M059J (cell line): Measurements from ENCODE around the gene ADGRL2. TPM values are rescaled to one million over a fixed set of nuclear protein-coding genes. Genes with fewer than 3 reads are reported as not detected.
A peak's percentile ranks its signal among the peaks of the same experiment; 100 is the strongest.

Source experiments
- DNase-seq: peaks from one replicate; pipeline ENCODE4 v3.0.0-alpha.2; 2012; ENCODE audit warnings: low read depth
- total RNA-seq: library from RNA; depleted of rRNA; stranded (reverse); fragments of >200 nt; shearing (Covaris generic); gene quantifications from 2 replicates; pipeline ENCODE4 v1.2.3, GENCODE V29; 2014

ADGRL2 gene
- total RNA-seq, 1 experiment from 2014 or later = 4.0 TPM

DNA sequence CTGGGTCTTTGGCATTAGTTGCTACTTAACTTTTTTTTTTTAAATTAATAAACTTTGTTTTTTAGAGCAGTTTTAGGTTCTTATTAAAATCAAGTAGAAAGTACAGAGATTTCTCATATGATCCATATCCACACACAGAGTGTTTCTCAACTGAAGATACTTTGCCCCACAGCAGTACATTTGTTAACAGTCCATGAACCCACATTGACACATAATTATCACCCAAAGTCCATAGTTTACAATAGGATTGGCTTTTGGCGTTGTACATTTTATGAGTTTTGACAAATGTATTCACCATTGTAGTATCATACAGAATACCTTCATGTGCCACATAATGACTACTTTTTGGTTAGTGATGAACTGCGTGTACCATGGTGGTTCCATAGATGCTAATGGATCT lies 106.8 kb downstream of the ADGRL2 start:
- DNase-seq = no peak

- DNase-seq = no peak
Measured at GRCh38 chr1:81912383-81912782, 111.6 kb downstream of the ADGRL2 start.

DNA sequence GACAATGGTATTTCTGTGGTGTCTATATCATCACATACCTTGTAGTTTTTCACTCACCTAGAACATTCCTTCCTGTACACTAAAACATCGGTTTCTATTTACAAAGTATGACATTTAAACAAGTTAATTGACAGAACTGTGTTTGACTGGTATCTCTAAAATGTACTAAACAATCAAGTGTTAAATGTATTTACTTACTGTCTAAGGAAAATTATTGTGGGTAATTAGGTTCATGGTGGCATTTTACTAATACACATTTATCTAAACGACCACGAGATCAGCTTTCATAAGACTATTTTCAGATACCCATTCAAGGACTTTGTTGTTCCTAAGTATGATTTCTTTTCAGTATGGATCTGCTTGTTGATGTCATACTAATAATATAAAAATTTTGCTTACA lies 115.2 kb downstream of the ADGRL2 start:
- DNase-seq = no peak

DNA sequence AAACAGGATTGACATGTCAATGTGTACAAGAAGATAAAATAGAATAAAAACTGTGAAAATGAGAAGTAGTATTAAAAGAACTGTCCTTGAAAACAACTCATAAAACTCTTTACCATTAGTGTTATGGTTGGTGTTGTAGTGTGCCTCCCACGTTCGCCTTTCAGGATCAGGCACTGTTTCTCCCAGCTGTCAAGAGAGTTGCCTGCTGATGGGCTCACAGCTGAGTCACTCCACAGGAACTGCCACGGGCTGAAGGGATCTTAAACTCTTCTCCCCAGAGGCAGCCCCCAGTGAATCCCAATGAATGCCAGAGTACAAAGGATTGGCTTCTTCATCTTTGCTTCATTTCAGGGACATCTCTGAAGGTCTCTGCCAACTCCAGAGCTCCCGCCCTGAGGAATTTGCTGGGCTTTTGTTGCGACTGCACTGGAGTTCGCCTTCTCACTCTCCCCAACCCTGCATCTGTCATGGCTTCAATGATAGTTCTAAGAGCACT lies 119.6 kb downstream of the ADGRL2 start:
- DNase-seq = peak; percentile 31

GRCh38 chr1:81920886-81921285 lies 120.2 kb downstream of the ADGRL2 start:
- no peak for DNase-seq

DNA sequence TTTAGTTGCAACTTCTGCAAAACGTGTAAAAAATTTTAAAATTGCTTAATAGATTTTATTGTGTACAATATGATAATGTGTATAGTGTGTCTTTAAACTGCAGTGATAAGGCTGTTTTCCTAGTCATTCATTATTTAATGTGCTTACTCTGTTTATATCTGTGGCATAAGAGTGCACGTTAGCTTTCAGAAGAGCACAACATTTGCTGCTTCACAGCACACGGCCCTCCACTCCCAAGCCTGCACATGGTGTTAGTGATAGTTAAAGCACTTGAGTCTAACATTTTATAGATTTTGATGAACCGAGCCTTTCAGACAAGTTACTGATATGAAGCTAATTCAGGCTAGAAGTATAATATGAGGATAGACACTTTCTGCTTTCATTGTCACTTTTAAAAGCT lies 120.6 kb downstream of the ADGRL2 start:
- no peak for DNase-seq

GRCh38 chr1:81921851-81922462 lies 121.2 kb downstream of the ADGRL2 start:
- DNase-seq = no peak

GRCh38 chr1:81922955-81923354 lies 122.2 kb downstream of the ADGRL2 start:
- DNase-seq = no peak

DNA sequence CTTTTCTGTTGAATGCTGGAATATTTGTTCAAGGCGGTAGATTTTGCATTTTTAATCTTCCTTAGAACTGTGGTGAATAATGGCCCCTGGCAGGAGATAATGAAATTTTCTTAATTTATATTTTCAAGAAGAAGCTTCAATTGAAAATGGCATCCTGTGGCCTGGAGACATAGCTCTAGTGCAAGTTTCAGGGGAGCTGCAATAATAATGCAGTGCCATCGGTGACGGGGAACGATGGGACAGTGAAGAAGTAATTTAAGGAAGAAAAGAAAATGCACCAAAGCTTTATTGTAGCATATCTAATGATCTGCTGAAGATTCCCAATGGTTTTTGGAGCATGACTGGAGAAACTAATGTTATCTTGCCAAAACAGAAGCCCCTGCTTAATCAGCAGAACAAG lies 128.4 kb downstream of the ADGRL2 start:
- no peak for DNase-seq

- DNase-seq = no peak
Measured at GRCh38 chr1:81936853-81937252, 136.1 kb downstream of the ADGRL2 start.

- no peak for DNase-seq
Measured at GRCh38 chr1:81937791-81938450, 137.2 kb downstream of the ADGRL2 start.

GRCh38 chr1:81948495-81948894 lies 147.8 kb downstream of the ADGRL2 start:
- DNase-seq = no peak

GRCh38 chr1:81949421-81949820 lies 148.7 kb downstream of the ADGRL2 start:
- DNase-seq = no peak

DNA sequence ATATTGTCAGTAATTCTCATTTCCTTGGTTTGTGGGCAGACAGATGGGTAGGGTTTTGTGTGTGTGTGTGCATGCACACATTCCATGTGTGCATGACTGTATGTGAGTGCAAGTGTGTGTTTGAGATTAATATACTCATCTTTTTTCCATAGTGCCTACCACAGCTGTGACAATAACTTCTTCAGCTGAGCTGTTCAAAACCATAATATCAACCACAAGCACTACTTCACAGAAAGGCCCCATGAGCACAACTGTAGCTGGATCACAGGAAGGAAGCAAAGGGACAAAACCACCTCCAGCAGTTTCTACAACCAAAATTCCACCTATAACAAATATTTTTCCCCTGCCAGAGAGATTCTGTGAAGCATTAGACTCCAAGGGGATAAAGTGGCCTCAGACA lies 149.3 kb downstream of the ADGRL2 start:
- no peak for DNase-seq

- DNase-seq = peak; percentile 32
Measured at GRCh38 chr1:81950591-81951244, 150.0 kb downstream of the ADGRL2 start.

- no peak for DNase-seq
Measured at GRCh38 chr1:81954534-81955020, 153.8 kb downstream of the ADGRL2 start.

DNA sequence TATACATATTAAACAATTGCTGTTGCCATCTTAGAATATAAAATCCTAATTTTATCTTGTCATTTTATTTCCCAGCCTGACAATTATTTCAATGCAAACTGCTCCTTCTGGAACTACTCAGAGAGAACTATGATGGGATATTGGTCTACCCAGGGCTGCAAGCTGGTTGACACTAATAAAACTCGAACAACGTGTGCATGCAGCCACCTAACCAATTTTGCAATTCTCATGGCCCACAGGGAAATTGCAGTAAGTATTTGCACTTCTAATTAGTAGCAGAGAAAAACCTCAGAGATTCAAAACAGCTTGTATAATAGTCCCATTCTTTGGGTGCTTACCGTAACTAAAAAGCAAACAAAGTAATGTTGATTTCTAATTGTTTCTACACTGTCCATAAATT lies 167.2 kb downstream of the ADGRL2 start:
- DNase-seq = no peak

GRCh38 chr1:81970416-81970815 lies 169.7 kb downstream of the ADGRL2 start:
- DNase-seq = no peak

DNA sequence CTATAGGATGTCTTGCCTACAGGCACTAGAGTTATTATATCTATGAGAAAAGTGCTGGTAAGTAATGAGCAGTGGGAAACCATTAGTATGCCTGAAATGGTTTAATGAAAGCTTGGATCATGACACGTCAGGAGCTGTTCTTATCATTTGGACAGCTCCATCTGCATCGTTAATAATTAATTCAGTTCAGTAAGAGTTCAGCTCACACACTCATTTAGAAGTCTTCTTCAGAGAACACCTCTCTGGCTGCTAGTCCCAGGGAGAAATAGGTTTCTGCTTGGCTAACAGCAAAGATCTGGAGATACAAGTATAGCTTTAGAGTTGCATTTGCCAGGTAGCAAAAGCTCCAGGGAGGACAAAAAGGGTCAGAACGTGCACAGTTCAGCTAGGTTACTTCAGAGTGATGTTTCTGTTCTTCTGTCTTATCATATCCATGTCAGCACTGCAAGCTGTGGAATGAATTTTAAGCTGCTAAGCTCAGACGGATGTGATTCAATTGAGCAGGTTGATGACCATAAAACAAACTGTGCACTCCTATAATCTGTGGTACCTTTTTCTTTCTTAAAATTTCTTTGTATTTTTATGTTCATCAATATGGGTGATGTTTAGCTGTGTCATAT lies 173.6 kb downstream of the ADGRL2 start:
- no peak for DNase-seq

GRCh38 chr1:81974883-81975555 lies 174.3 kb downstream of the ADGRL2 start:
- no peak for DNase-seq

DNA sequence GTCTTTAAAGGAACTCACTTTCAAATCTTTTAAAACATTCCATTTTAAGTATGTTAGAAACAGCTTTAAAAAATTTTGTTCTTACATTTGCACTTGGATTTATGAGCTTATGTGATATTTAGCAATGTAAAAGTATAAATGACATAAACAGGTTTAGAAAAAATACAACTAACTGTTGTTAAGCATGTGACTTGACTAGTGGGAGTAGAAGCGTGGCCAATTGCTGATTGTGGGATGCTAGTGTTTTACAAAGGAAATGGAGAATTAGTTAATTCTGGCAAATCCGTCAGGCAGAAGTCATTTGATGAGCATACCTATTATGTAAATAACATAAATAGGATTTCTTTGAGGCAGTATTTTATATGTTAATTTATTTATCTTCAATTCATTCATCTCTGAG lies 175.8 kb downstream of the ADGRL2 start:
- no peak for DNase-seq

DNA sequence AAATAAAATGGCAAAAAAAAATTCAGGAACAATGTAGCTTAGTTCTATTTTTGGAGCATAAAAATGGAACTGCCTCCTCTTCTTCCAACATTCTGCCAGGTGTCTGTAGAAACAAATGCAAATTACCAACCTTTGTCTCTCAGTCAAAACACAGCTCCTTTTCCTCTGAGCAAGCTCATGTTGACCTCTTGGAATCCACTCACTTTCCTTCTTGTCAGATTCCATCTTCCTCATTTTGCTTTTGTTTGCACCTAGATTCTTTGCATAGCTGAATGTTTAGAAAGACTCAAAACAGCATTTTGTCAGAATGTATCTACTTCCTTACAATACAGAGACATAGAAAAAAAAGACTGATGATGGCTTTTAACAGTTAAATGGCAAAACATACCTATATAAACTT lies 178.2 kb downstream of the ADGRL2 start:
- no peak for DNase-seq
